Measurements from ENCODE around the gene DST.

- TF ChIP-seq CTCF (conservative IDR thresholded peaks at IDR 0.05; ENCODE audit: low read length) (no peak), EZH2phosphoT487 (IDR thresholded peaks at IDR 0.05; ENCODE audit: borderline replicate concordance) (no peak)
Measured at GRCh38 chr6:56495654-56496053, 147.0 kb downstream of the DST start.

Data from Loucy (cell line).